Measurements from ENCODE around the gene CNTF. TPM values are rescaled to one million over a fixed set of nuclear protein-coding genes. Genes with fewer than 3 reads are reported as not detected.
A peak's percentile ranks its signal among the peaks of the same experiment; 100 is the strongest.

The CNTF gene
- total and polyA plus RNA-seq, 2 of the 4 experiments (the other 2 are of a cell fraction), result 1.2 to 2.3 TPM

- no peak for TF ChIP-seq RCOR1 (IDR thresholded peaks at IDR 0.05; ENCODE audit: insufficient replicate concordance, low read length)
Measured at GRCh38 chr11:58625826-58626460, 3.5 kb downstream of the CNTF start (continued).

GRCh38 chr11:58626934-58627483 lies 4.5 kb downstream of the CNTF start:
- H3K14ac ChIP-seq (replicated peaks; ENCODE audit: low read depth, low read length), result peak overlapping the region; percentile 92
- no TSS peak for BruUV-seq (replicated peaks)
- peak overlapping the region; percentile 57 to 93; a peak in 3 of 4 replicates for H4K8ac ChIP-seq (ENCODE audit: low read depth in 2 of 2, low read length in 2 of 2)
- H3K79me1 ChIP-seq (ENCODE audit: low read depth in 1 of 2, low read length in 2 of 2), result peaks cover 20 to 53% of the 10 kb centered on the region in 2 experiments
- H3K4ac ChIP-seq (ENCODE audit: low read depth, low read length), result peak overlapping the region; percentile 71; the same call in 1 of the 2 replicates
- WGBS, 2 experiments (ENCODE audit: extremely low coverage in 2 of 2, insufficient read length in 1 of 2), result no CpG with 5 or more reads among the region's 4 CpGs
- POLR2A ChIA-PET (ENCODE audit: unreplicated experiment), result interaction anchor here (0.6 kb wide), 1 partner anchor 44 kb away, joined by 3 read pairs; no protein-coding TSS in a partner anchor
- TF ChIP-seq CEBPB (IDR thresholded peaks at IDR 0.05; ENCODE audit: low read depth, low read length) (peak; percentile 69), MAFK (IDR thresholded peaks at IDR 0.05; ENCODE audit: low read depth, low read length) (peak; percentile 96), RFX5 (IDR thresholded peaks at IDR 0.05; ENCODE audit: low read depth, low read length) (no peak)
- peaks cover 22% of the 10 kb centered on the region for H3K9me1 ChIP-seq (ENCODE audit: insufficient read depth, low read length)
- no peak overlapping the region for H2AFZ ChIP-seq (replicated peaks; ENCODE audit: low read length, poor library complexity)
- peak overlapping the region; percentile 48; the same call in 1 of the 2 replicates for H3K18ac ChIP-seq (ENCODE audit: low read depth, low read length)
- H4K91ac ChIP-seq (ENCODE audit: insufficient read depth, low read depth, low read length), result peak overlapping the region; percentile 85
- H3K23ac ChIP-seq (ENCODE audit: low read depth, low read length), result peak overlapping the region; percentile 86; the same call in 1 of the 2 replicates
- H3K9ac ChIP-seq (ENCODE audit: low read depth, low read length), result no peak overlapping the region
- H2AK5ac ChIP-seq (ENCODE audit: low read depth, low read length), result peak overlapping the region; percentile 59; the same call in 1 of the 2 replicates
- H3K27ac ChIP-seq (ENCODE audit: insufficient read depth, low read length), result peak overlapping the region; percentile 40
- H3K27me3 ChIP-seq (ENCODE audit: control insufficient read depth, insufficient read depth, low read length), result no peaks in the 10 kb centered on the region
- no peak overlapping the region for H2AK9ac ChIP-seq (replicated peaks; ENCODE audit: low read depth, low read length, poor library complexity)
- peak overlapping the region; percentile 16; the same call in 1 of the 2 replicates for H3K4me2 ChIP-seq (ENCODE audit: low read depth, low read length)
- in situ Hi-C loops (cut with MboI; ENCODE audit: low sequenced_read_pairs), result loop anchor here (5.0 kb wide), 1 partner anchor 50 kb away; the partner anchor contains the start of genes LPXN and ZFP91
- ATAC-seq (ENCODE audit: low read depth), result no peak
- H2BK15ac ChIP-seq (ENCODE audit: low read depth, low read length), result peak overlapping the region; percentile 84
- dilution Hi-C loops (cut with HindIII; ENCODE audit: low sequenced_read_pairs, unreplicated experiment), result no loop called here
- CTCF ChIA-PET, result interaction anchor here (0.7 to 1.7 kb wide), 4 partner anchors 14 to 103 kb away, joined by 3 to 5 read pairs (median 4); partner anchors contain the start of gene LPXN
- H3K56ac ChIP-seq (ENCODE audit: extremely low read depth, insufficient read depth, low read length), result peak overlapping the region; percentile 61; the same call in 1 of the 2 replicates
- peaks cover 9% of the 10 kb centered on the region for H3K36me3 ChIP-seq (ENCODE audit: control insufficient read depth, insufficient read depth, low read length)
- peak; percentile 6 for DNase-seq
- H4K20me1 ChIP-seq (ENCODE audit: insufficient read depth, low read length), result no peaks in the 10 kb centered on the region
- intact Hi-C loops (cut with micrococcal nuclease), result no loop called here
- H3K9me3 ChIP-seq (ENCODE audit: control insufficient read depth, insufficient read depth, low read length), result no peaks in the 10 kb centered on the region
- peaks cover 22% of the 10 kb centered on the region for H3K4me1 ChIP-seq (ENCODE audit: control insufficient read depth, insufficient read depth, low read length)
- peak overlapping the region; percentile 88; the same call in 1 of the 2 replicates for H4K5ac ChIP-seq (ENCODE audit: low read depth, low read length)
- peak overlapping the region; percentile 84 for H2BK120ac ChIP-seq (ENCODE audit: low read depth, low read length)
- no peak overlapping the region for H3K4me3 ChIP-seq (ENCODE audit: insufficient read depth, low read depth, low read length)
- H2BK5ac ChIP-seq (ENCODE audit: low read depth, low read length, poor library complexity, severe bottlenecking), result peak overlapping the region; percentile 97
- H2BK20ac ChIP-seq (ENCODE audit: low read depth, low read length), result peak overlapping the region; percentile 92
